ENCODE results near the gene ATPAF2.

- TF ChIP-seq CTCF (IDR thresholded peaks at IDR 0.05): no peak
- TF ChIP-seq POLR2A (IDR thresholded peaks at IDR 0.05): no peak
Measured at GRCh38 chr17:18004345-18004744, 34.6 kb downstream of the ATPAF2 start.
